GM10248 (cell line): Measurements from ENCODE around the gene TUFM.
A peak's percentile ranks its signal among the peaks of the same experiment; 100 is the strongest.

Experiments used
- CTCF ChIA-PET: fragments of 300-600 bp; sonication (Branson Sonifier 250); formaldehyde crosslinking; extraction: SDS; loops from one replicate; lab custom pipeline; 2021; ENCODE audit warnings: antibody characterized with exemption; lab: Yijun Ruan, JAX
- POLR2A ChIA-PET: fragments of 350-650 bp; sonication (Branson Sonifier 250); formaldehyde crosslinking; extraction: SDS; loops from one replicate; lab custom pipeline; 2020; ENCODE audit warnings: antibody characterized with exemption; lab: Yijun Ruan, JAX
- DNase-seq: peaks from one replicate; pipeline ENCODE4 v3.0.0; 2012; ENCODE audit errors: extremely low spot score
- TF ChIP-seq, protein P1 (sequence below): IDR thresholded peaks from 2 replicates; pipeline ENCODE4 v1.5.1; 2012; ENCODE audit warnings: mild to moderate bottlenecking, low read depth; ENCODE audit errors: extremely low read depth, missing control alignments, control extremely low read depth

TUFM gene

DNA sequence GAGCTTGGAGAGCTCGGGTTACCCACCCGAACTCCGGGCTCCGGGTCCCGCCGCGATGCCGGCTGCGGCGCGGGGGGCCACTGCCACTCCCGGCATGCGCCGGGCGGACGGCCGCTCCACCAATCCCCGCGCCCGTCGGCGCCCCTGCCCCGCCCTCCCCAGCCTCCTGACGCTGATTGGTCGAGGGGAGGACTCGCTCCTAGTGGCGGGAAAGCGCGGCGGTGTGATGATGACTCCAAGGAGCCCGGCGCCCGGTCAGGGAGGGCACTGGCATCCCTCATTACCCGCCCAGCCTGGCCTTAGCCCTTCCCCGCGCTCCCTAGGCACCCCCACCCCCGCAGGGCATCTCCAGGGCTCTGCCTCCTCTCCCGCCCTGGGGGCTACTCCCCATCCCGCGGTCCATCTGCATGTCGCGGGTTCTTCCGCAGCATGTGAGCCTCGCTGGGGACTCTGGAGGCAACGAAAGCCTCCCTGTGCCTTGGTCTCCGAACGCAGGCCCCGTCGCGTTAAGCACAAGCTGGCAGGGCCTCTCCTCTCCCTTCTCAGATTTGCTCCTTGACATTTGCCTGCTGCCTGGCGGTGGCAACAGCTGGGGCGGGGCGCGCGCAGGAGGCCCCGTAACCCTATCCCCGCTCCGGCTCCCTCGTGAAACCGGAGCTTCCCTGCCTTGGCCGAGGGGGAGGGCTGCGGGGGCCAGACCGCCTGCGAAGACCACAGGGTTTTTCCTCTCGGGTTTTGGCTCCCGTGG lies 33.9 kb upstream of the TUFM start:
- DNase-seq = peak; percentile 98
- TF ChIP-seq, protein P1, sequence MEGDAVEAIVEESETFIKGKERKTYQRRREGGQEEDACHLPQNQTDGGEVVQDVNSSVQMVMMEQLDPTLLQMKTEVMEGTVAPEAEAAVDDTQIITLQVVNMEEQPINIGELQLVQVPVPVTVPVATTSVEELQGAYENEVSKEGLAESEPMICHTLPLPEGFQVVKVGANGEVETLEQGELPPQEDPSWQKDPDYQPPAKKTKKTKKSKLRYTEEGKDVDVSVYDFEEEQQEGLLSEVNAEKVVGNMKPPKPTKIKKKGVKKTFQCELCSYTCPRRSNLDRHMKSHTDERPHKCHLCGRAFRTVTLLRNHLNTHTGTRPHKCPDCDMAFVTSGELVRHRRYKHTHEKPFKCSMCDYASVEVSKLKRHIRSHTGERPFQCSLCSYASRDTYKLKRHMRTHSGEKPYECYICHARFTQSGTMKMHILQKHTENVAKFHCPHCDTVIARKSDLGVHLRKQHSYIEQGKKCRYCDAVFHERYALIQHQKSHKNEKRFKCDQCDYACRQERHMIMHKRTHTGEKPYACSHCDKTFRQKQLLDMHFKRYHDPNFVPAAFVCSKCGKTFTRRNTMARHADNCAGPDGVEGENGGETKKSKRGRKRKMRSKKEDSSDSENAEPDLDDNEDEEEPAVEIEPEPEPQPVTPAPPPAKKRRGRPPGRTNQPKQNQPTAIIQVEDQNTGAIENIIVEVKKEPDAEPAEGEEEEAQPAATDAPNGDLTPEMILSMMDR = no peak
- ChIA-PET CTCF (interaction anchor here (0.9 to 2.5 kb wide), 3 partner anchors 11 to 67 kb away, joined by 3 to 15 read pairs (median 3); no protein-coding TSS in a partner anchor), POLR2A (interaction anchor here (1.3 kb wide), 1 partner anchor 17 kb away, joined by 6 read pairs; the partner anchor contains the start of gene SH2B1)

DNA sequence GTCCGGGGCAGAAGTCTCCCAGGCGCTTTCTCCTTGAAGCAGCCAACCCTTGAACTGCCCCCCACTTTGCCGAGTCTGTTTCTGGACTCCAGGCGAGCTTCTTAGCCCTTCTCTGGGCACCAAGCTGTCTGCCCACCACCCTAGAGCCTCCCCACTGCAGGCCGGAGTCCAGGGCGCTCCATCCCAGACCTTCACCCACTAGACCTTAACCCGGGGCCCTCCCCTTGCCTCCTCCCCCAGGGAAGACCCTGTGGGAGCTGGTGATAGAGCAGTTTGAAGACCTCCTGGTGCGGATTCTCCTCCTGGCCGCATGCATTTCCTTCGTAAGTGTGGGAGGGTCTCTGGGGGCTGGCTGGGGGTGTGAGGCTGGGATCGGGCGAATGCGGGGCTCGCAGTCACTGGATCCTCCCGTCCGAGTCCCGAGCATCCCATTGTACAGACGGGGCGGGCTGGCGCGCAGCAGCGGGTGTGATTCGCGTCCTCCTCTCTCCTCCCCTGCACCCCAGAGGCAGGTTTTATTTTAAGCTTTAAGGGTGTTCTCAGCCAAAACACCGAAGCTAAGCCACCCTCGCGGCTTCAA lies 33.2 kb upstream of the TUFM start:
- POLR2A ChIA-PET = interaction anchor here (1.3 kb wide), 1 partner anchor 16 kb away, joined by 6 read pairs; the partner anchor contains the start of gene SH2B1

DNA sequence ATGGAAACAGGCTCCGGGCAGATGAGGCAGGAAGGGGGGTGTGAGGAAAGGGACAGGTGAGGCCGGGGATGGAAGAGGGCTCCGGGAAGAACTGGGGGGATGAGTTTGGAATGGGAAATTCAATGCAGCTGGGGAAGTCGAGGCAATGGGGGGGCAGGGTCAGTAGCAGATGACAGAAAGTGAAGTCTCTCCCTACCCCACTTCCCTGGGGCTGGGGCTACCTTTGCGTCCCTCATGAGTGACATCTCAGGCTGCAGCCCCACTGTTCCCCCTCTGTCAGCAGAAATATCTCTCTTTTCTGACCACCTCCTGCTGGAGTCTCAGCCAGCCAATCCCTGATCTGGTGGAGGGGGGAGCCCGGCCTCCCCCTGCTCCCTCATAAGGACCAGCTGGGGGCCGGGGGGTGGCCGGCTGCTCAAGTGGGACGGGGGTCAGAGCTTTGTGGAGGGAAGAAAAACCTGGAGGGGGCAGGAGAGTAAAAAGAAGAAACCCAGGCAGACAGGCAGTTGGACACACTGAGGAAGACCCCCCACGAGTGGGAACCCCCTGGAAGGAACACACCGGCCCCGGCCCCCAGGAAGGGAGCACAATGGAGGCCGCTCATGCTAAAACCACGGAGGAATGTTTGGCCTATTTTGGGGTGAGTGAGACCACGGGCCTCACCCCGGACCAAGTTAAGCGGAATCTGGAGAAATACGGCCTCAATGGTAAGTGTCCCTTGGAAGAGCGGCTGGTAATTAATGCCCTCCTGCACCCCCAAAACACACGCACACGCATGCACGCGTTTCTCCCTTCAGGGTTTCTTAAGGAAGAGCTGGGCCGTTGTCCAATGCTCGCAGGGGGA lies 32.2 kb upstream of the TUFM start, which contains the start of gene ATP2A1:
Gene ATP2A1 (plus strand): TSS at position 406 of the 844 bp plus-strand sequence. CDS start 184 bp downstream, at position 590.
- CTCF ChIA-PET = interaction anchor here (0.8 to 2.5 kb wide), 2 partner anchors 14 to 67 kb away, joined by 3 to 15 read pairs; partner anchors contain the start of gene SH2B1
- DNase-seq = no peak
- POLR2A ChIA-PET = no interaction called here

More for the DNA sequence above, 33.2 kb upstream of the TUFM start:
- no peak for DNase-seq
- CTCF ChIA-PET = interaction anchor here (0.9 to 2.5 kb wide), 2 partner anchors 11 to 66 kb away, joined by 3 to 15 read pairs; no protein-coding TSS in a partner anchor
- TF ChIP-seq, protein P1 = no peak

DNA sequence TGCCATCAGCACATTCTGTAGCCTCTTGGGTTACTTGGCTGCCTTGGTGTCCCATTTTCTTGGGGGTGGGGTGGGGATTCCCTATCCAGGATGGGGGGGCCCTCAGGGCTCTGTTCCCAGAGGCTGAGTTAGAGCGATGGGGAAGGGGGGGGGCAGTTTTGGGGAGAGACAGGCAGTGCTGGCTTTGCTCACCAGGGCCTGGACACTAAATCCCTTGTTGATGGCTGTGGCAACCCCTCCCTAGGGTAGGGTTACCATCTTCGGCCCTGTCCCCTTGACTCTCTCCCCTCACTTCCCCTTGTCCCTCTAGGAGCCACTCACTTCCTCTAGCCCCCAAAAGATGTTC lies 31.5 kb upstream of the TUFM start:
- ChIA-PET CTCF (interaction anchor here (0.7 to 1.0 kb wide), 2 partner anchors 15 to 67 kb away, joined by 3 to 4 read pairs; no protein-coding TSS in a partner anchor), POLR2A (no interaction called here)
- TF ChIP-seq, protein P1 = no peak

More for the DNA sequence above, 32.2 kb upstream of the TUFM start, which contains the start of gene ATP2A1:
- TF ChIP-seq, protein P1 = no peak

DNA sequence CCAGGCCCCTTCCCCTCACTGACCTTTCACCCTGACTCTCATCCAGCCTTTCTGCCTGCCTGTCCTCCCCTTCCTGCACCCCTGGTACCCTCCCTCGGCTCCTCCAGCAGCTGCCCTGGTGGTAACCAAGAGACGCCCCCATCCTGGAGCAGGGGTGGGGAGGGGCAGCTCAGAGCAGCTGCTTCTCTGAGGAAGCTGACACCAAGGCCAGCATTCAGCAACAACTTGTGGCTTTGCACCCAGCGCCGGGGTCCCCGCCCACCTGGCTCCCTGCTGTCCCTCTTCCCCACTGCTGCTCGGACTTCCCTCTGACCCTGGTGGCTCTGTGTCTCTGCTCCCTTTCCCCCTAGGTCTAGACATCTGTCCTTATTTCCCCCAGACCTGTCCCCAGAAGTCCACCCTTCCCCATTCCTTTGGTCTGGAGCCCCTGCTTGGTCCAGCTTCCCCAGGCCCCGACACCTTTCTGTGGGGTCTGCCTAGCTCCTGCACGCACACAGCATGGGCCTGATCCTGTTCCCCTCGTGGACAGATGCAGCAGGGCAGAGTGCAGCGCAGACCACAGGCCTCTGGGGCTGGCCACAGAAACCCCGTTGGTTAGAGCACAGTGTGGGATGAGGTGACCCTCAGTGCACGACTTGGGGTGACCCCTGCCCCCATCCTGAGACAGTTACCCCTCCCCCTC lies 31.0 kb upstream of the TUFM start:
- CTCF ChIA-PET = interaction anchor here (0.7 to 1.0 kb wide), 2 partner anchors 14 to 68 kb away, joined by 3 to 4 read pairs; no protein-coding TSS in a partner anchor
- no peak for DNase-seq
- TF ChIP-seq, protein P1 = no peak
- POLR2A ChIA-PET = no interaction called here

More for the DNA sequence above, 31.5 kb upstream of the TUFM start:
- no peak for DNase-seq
